GM15510 (cell line): ENCODE results near the gene ITSN1.

Experiments used
- POLR2A ChIP-seq: IDR thresholded peaks from 3 replicates; pipeline ENCODE4 v1.6.1; 2011; ENCODE audit warnings: borderline replicate concordance; ENCODE audit not compliant: insufficient read length; ENCODE audit errors: extremely low read depth

ITSN1 gene

GRCh38 chr21:33844104-33844889 is 202.0 kb downstream of the ITSN1 start:
- no peak for TF ChIP-seq POLR2A

GRCh38 chr21:33844890-33845205 is 202.5 kb downstream of the ITSN1 start:
- no peak for TF ChIP-seq POLR2A

GRCh38 chr21:33846141-33846540 is 203.8 kb downstream of the ITSN1 start:
- TF ChIP-seq POLR2A: no peak

DNA sequence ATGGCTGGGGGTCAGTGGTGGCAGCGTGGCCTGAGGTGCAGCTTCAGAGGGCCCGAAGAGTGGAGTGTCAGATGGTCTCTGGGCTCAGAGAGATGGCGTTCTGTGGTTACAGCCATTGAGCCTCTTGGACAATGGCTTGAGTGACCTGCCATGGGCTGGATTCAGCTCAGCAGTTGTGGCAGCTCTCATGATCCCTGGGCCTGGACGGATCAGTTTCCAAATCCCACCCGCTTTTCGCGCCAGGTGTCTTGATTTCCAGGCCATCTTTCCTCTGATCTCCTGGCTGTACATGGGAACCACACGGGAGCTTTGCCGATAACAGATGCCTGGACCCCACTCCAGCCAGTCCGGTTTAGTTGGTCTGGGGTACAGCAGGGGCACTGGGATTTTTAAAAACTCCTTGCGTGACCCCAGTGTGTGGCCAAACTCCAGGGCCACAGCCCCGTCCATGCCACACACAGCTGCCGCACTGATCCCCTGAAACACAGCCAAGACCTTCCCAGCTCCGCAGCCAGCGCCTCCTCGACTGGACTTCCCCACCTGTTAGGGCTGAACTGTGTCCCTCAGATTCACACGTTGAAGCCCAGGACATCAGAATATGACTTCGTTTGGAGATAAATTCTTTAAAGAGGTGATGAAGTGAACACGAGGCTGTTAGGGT is 205.4 kb downstream of the ITSN1 start:
- no peak for TF ChIP-seq POLR2A

DNA sequence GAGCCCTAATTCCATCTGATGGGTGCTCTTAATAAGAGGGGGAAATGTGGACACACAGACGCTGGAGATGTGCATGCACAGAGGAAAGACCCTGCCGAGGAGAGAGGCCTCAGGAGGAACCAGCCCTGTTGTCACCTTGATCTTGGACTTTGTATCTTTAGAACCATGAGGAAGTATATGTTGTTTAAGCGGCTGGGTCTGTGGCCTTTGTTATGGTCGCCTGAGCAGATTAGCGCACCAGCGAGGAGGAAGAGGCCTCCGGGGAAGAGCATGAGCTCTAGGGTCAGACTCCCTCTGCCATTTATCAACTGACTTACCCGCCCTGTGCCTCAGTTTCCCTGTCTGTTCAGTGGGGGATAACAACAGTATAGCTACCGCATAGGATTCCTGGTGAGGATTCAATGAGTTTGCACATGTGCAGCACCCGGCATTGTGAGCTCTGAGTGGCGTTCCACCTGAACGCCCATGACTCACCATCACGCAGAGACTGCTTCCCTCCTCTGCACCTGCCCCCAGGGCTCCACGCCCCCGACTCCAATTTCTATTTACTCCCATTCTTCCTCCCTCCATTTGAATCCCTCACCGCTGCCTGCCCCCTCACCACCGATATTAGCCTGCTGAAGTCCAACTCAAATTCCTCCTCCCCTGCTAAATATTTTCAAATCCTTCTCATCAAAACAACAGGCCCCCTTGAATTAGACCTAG is 206.1 kb downstream of the ITSN1 start:
- no peak for TF ChIP-seq POLR2A

DNA sequence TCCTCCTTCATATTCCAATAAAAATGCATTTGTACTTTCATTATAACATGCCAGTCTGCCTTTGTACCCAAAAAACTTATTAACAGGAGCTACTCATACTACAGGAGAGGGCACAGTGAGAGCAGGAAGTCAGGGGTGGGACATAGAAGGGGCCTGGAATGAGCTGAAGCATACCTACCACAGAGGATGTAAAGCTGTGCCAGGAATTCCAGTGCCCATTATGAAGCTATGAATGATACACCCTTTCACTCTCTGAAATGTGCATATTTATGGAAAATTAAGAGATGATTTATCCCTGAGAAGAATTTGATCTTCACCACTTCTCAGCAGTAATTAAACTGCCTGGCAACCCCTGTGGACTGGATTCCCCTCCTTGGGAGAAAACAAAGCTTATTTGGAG is 207.5 kb downstream of the ITSN1 start:
- no peak for TF ChIP-seq POLR2A

GRCh38 chr21:33850401-33850800 is 208.1 kb downstream of the ITSN1 start:
- TF ChIP-seq POLR2A: no peak

GRCh38 chr21:33850985-33851384 is 208.7 kb downstream of the ITSN1 start:
- no peak for TF ChIP-seq POLR2A

GRCh38 chr21:33852485-33852884 is 210.2 kb downstream of the ITSN1 start:
- TF ChIP-seq POLR2A: no peak

GRCh38 chr21:33854604-33855003 is 212.3 kb downstream of the ITSN1 start:
- no peak for TF ChIP-seq POLR2A

DNA sequence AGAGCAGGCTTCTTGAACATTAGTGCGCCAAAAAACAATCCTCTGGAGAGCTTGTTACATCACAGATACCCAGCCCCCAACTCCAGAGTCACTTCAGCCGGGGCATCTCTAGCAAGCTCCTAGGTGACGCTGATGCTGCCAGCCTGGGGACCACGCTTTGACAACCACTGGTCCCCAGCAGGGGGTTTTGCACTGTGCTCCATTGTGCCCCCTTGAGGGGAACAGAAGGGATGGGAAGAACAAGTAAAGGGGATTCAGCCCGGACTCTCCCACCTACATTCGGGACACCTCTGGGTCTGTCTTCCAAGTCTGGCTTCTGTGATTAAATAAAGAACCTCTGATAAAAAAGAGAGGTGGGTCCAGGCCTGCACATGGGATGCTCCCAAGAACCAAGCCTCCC is 212.9 kb downstream of the ITSN1 start:
- TF ChIP-seq POLR2A: no peak

DNA sequence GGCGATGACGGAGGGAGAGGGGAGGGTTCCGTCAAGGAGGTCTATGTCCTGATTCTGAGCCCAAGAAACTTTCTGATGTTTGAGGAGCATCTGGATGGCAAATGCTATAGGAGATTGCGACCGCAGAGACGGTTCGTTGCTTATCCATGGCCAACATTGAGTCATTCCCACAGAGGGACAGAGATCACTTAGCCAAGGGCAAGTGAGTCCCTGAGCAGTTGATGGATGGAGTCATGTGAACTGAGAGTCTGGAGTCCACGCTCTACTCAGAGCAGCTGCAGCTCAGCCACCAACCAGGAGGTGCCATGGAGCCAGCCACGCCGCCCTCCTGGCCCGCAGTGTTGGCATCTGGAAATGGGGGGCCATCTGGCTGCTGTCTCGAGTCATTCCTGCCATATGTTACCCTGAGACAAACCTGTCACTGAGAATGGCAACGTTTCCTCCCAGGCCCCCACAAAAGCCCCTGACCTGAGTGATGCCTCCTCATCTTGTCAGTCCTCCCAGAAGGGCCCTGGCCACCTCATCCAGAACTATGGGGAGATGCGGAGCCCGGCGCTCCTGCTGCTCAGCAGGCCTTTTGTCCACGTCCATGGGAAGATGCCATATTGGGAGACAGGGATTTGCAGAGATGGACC is 214.7 kb downstream of the ITSN1 start:
- TF ChIP-seq POLR2A: no peak

- TF ChIP-seq POLR2A: no peak
These were observed 215.8 kb downstream of the ITSN1 start for GRCh38 chr21:33857846-33858666.

DNA sequence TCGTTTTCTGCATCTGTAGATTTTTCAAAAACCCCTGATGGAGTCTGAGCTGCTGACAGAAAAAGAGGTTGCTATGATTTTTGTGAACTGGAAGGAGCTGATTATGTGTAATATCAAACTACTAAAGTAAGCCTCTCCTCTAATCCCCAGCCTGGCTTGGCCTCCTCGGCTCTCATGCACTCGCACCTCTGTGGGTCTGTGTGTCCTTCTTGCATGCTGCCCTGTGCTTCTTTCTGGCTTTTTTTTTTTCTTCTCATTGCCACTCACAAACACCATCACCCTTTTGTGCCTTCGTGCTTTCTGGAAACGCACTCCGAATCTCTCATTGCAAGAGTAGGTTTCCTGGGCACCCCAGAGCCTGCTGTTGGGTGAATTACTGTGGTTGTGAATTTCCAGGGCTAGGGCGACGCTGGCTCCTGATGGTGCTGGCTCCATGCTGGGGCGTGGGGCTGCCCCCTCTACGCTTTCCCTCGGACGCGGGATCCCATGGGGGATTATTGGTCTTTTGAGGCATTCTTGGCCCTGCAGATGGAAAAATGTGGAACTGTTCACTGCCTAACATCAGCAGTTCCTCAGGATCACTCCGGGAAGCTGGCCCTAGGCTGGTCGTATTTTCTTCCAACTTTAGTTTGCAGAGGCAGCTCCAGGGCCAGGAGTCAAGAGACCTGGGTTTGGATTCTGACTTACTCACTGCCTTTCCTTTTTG is 216.5 kb downstream of the ITSN1 start:
- no peak for TF ChIP-seq POLR2A
